ENCODE measurements around the gene MRPS18B.

Gene MRPS18B

GRCh38 chr6:30611856-30612194 is 5.8 kb upstream of the MRPS18B start:
- no peak for DNase-seq (ENCODE audit: low read depth)
- peak; percentile 14 for TF ChIP-seq POLR2A (IDR thresholded peaks at IDR 0.05; ENCODE audit: extremely low read depth, insufficient read length)
- TF ChIP-seq MAX (IDR thresholded peaks at IDR 0.05; ENCODE audit: low read depth, low read length) = no peak
- no peak overlapping the region for H3K4me3 ChIP-seq (ENCODE audit: low read depth, low read length)

- no peak for TF ChIP-seq POLR2A (IDR thresholded peaks at IDR 0.05; ENCODE audit: extremely low read depth, insufficient read length)
- no peak for TF ChIP-seq MAX (IDR thresholded peaks at IDR 0.05; ENCODE audit: low read depth, low read length)
- peak; percentile 32 for TF ChIP-seq CTCF (IDR thresholded peaks at IDR 0.05; ENCODE audit: low read depth, low read length)
- no peak for TF ChIP-seq MYC (IDR thresholded peaks at IDR 0.05; ENCODE audit: low read depth, low read length)
- H3K4me3 ChIP-seq (ENCODE audit: low read depth, low read length) = no peak overlapping the region
- DNase-seq (ENCODE audit: low read depth) = peak; percentile 41
These were observed 5.4 kb upstream of the MRPS18B start for GRCh38 chr6:30612213-30612612.

- TF ChIP-seq POLR2A (IDR thresholded peaks at IDR 0.05; ENCODE audit: extremely low read depth, insufficient read length) = no peak
- no peak for TF ChIP-seq MYC (IDR thresholded peaks at IDR 0.05; ENCODE audit: low read depth, low read length)
- no peak for TF ChIP-seq CTCF (IDR thresholded peaks at IDR 0.05; ENCODE audit: low read depth, low read length)
- no peak for TF ChIP-seq MAX (IDR thresholded peaks at IDR 0.05; ENCODE audit: low read depth, low read length)
- no peak for DNase-seq (ENCODE audit: low read depth)
- no peak overlapping the region for H3K4me3 ChIP-seq (ENCODE audit: low read depth, low read length)
These were observed 4.9 kb upstream of the MRPS18B start for GRCh38 chr6:30612687-30613248.

GRCh38 chr6:30613251-30614043 is 4.2 kb upstream of the MRPS18B start:
- H3K4me3 ChIP-seq (ENCODE audit: low read depth, low read length) = peak overlapping the region; percentile 99
- TF ChIP-seq POLR2A (IDR thresholded peaks at IDR 0.05; ENCODE audit: extremely low read depth, insufficient read length) (no peak), MAX (IDR thresholded peaks at IDR 0.05; ENCODE audit: low read depth, low read length) (no peak), MYC (IDR thresholded peaks at IDR 0.05; ENCODE audit: low read depth, low read length) (no peak), CTCF (IDR thresholded peaks at IDR 0.05; ENCODE audit: low read depth, low read length) (no peak)
- peak; percentile 52 for DNase-seq (ENCODE audit: low read depth)

GRCh38 chr6:30614044-30614842 is 3.4 kb upstream of the MRPS18B start:
- TF ChIP-seq MAX (IDR thresholded peaks at IDR 0.05; ENCODE audit: low read depth, low read length) (no peak), MYC (IDR thresholded peaks at IDR 0.05; ENCODE audit: low read depth, low read length) (no peak), CTCF (IDR thresholded peaks at IDR 0.05; ENCODE audit: low read depth, low read length) (no peak), POLR2A (IDR thresholded peaks at IDR 0.05; ENCODE audit: extremely low read depth, insufficient read length) (no peak)
- H3K4me3 ChIP-seq (ENCODE audit: low read depth, low read length) = peak overlapping the region; percentile 99
- no peak for DNase-seq (ENCODE audit: low read depth)

GRCh38 chr6:30614843-30615218 is 2.8 kb upstream of the MRPS18B start:
- DNase-seq (ENCODE audit: low read depth) = peak; percentile 99
- peak overlapping the region; percentile 99 for H3K4me3 ChIP-seq (ENCODE audit: low read depth, low read length)
- TF ChIP-seq CTCF (IDR thresholded peaks at IDR 0.05; ENCODE audit: low read depth, low read length) = no peak
- TF ChIP-seq MAX (IDR thresholded peaks at IDR 0.05; ENCODE audit: low read depth, low read length) = peak; percentile 10; the same call in 1 of the 2 replicates
- TF ChIP-seq MYC (IDR thresholded peaks at IDR 0.05; ENCODE audit: low read depth, low read length) = peak; percentile 18; the same call in 1 of the 2 replicates
- peak; percentile 48 for TF ChIP-seq POLR2A (IDR thresholded peaks at IDR 0.05; ENCODE audit: extremely low read depth, insufficient read length)
